Measurements from ENCODE around the gene GABPB2.
"Not testable (repeated sequence)": the region's sequence is repeated elsewhere in the genome, so short reads cannot be mapped to it uniquely, and the experiment has no call there.

Gene GABPB2

GRCh38 chr1:151060007-151060656 is 10.4 kb upstream of the GABPB2 start, which contains the start of gene MLLT11:
Gene MLLT11 (plus strand): TSS chr1:151060397. CDS start chr1:151067225, 6,828 bp downstream.
- DNase-seq (ENCODE audit: low spot score) = peak; percentile 87

DNA sequence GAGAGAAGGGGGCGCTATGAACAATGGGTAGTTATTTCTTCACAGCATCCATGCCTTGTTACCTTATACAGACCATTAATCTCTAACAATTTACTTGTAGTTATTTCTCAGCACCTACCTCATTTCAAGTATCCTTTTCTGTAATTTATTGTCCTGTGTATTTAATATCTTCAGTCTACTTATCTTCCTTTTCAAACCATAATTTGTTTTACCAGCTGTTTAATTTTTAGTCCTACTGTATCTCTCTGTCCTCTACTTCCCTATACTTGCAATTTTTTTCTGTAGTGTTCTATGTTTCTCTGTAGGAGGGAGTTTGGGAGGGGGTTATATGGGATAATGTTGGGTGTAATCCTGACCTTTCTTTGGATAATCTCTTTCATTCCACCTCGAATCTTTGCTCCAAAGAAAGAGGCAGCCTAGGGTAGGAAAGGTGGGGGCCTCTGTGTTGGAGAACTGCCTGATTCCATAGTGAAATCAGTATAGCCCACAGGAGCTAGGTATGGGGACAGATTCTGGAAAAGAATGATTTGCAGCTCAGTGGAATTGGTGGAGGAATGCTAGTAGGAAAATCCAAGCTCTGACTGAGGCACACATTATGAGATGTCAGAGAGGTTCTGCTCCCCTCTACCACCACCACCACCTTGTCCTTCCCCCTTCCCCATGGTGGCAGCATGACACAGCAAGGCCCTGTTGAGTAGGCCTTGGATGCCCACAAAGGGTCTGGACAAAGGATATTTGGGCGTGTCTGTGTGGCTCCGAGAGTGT is 9.7 kb upstream of the GABPB2 start:
- peak; percentile 29 for DNase-seq (ENCODE audit: low spot score)

DNA sequence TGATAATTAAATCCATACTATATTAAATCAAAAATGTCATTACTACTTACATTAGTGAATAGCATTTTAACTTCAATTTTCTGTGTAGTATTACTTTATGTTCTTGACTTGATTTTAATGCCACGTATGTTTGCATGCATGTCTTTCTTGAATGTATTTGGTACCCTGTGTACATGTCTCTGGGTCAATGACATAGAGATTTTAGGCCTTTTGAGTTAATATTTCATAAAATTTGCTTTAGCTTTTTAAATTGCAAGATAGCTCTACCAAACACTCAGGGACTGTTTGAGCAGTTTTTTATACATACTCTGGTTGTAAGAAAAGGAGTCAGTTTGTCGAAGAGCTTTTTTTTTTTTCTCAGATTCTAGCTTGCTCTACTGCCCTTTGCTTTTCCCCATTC is 8.9 kb upstream of the GABPB2 start:
- DNase-seq (ENCODE audit: low spot score) = no peak

DNA sequence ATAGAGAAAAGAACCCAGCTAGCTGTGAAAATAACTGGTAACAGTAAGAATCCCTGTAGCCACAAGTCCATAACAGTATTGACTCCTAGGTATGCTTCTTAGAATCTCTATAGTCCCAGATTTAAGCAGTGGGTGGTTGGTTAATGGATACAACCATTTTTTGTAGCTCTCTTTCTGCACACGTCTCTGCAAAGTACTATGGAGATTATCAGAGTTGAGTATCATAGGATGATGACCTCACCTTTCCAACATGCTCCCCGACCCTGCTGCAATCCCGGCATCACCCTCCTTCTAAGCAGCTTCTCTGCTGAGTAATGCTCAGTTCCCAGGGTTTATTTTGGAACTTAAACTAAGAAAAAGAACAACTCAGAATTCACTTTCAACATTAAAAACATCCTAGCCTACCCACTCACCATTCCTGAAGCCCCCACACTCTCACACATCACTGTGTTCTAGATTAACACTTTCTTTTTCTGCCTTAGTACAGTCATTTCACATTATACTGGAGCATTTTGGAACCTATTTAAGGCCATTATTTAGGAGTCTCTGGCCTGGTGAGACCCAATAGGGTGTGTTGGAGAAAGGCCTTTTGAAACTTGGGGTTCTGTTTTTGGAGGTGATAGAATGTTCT is 7.7 kb upstream of the GABPB2 start:
- no peak for DNase-seq (ENCODE audit: low spot score)

DNA sequence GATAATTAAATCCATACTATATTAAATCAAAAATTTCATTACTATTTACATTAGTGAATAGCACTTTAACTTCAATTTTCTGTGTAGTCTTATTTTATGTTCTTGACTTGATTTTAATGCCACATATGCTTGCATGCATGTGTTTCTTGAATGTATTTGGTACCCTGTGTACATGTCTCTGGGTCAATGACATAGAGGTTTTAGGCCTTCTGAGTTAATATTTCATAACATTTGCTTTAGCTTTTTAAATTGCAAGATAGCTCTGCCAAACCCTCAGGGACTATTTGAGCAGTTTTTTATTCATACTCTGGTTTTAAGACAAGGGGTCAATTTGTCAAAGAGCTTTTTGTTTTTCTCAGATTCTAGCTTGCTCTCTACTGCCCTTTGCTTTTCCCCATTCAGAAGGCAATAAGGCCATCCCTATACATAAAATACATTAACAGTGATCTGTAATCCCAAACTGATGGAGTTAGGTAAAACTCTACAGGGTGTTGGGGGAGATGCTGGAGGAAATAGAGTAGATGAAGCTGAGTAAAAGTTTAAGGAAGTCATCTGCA is 5.4 kb upstream of the GABPB2 start:
- DNase-seq (ENCODE audit: low spot score) = no peak

DNA sequence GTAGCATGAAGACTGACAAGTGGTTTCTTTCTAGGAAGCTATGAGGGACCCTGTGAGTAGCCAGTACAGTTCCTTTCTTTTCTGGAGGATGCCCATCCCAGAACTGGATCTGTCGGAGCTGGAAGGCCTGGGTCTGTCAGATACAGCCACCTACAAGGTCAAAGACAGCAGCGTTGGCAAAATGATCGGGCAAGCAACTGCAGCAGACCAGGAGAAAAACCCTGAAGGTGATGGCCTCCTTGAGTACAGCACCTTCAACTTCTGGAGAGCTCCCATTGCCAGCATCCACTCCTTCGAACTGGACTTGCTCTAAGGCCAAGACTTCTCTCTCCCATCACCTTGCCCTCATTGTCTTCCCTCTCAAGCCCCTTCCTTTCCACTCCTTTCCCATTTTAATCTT is 3.4 kb upstream of the GABPB2 start:
- no peak for DNase-seq (ENCODE audit: low spot score)

DNA sequence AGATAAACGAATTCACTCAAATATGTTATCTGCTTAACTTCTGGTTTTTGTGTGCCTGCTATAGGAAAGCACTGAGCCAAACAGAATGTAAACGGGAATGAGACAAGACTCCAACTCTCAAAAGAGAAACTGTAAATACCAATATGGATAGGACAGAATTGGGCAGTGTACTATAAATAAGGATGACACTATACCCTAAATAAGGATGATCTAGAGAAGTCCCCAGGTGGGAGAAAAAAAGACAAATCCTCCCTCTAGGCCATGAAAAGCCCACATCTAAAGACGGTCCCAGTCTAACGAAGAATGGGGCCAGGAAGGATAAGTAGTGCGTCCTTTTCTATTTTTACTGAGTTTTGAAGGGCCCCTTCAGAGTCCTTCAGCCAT is 1.5 kb upstream of the GABPB2 start:
- no peak for DNase-seq (ENCODE audit: low spot score)

- no peak for DNase-seq (ENCODE audit: low spot score)
These were observed 1.7 kb downstream of the GABPB2 start for GRCh38 chr1:151072224-151072623.

DNA sequence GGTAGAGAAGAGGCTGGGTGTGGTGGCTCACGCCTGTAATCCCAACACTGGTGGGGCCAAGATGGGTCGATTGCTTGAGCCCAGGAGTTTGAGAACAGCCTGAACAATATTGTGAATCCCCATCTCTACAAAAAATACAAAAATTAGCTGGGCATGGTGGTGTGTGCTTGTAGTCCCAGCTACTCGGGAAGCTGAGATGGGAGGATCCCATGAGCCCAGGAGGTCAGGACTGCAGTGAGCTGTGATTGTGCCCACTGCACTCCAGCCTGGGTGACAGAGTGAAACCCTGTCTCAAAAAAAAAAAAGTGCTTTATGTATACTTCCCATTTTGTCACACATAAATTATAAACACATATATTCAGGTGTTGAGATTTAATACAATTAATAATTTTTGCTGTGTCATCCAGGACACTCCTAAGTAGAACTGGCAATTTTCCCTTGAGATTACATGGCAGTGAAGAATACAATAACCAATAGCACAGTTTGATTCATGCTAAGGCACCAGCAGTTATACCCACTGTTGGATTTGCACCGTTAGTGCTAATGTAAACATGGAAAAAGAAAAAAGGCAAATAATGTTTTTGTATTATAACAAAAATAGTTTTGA is 15.5 kb downstream of the GABPB2 start:
- no peak for DNase-seq (ENCODE audit: low spot score)

DNA sequence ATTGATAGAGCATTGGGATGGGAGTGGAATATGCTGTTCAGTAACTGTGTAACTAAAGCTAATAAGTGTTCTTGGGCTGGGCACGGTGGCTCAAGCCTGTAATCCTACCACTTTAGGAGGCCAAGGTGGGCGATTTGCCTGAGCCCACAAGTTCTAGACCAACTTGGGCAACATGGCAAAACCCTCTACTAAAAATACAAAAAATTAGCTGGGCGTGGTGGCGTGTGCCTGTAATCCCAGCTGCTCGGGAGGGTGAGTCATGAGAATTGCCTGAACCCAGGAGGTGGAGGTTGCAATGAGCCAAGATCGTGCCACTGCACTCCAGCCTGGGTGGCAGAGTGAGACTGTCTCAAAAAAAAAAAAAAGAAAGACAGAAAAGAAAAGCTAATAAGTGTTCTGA is 26.9 kb downstream of the GABPB2 start:
- DNase-seq (ENCODE audit: low spot score) = not testable (repeated sequence)

GRCh38 chr1:151098126-151098525 is 27.6 kb downstream of the GABPB2 start:
- DNase-seq (ENCODE audit: low spot score) = no peak

DNA sequence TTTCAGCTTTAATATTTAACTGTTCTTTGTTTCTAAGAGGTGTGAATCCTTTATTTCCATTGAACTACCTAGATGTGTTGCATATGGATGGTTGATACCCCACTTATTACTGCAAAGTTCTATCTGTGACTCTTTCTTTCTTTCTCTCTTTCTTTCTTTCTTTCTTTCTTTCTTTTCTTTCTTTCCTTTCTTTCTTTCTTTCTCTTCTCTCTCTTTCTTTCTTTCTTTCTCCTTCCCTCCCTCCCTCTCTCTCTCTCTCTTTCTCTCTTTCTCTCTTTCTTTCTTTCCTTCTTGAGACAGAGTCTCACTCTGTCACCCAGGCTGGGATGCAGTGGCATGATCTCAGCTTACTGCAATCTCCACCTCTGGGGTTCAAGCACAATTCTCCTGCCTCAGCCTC is 34.1 kb downstream of the GABPB2 start:
- no peak for DNase-seq (ENCODE audit: low spot score)

GRCh38 chr1:151106894-151107293 is 36.3 kb downstream of the GABPB2 start:
- DNase-seq (ENCODE audit: low spot score) = no peak

- no peak for DNase-seq (ENCODE audit: low spot score)
These were observed 37.8 kb downstream of the GABPB2 start for GRCh38 chr1:151108331-151108730.

DNA sequence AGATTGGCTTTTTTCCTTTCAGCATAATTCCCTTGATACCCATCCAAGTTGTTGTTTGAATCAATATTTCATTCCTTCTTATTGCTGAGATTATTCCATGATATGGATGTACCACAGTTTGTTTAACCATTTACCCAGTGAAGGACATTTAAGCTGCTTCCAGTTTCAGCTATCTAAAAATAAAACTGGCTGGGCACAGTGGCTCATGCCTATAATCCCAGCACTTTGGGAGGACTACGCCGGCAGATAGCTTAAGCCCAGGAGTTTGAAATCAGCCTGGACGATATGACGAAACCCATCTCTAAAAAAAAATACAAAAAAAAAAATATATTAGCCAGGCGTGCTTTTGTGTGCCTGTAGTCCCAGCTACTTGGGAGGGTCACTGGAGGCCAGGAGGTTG is 43.3 kb downstream of the GABPB2 start:
- no peak for DNase-seq (ENCODE audit: low spot score)

DNA sequence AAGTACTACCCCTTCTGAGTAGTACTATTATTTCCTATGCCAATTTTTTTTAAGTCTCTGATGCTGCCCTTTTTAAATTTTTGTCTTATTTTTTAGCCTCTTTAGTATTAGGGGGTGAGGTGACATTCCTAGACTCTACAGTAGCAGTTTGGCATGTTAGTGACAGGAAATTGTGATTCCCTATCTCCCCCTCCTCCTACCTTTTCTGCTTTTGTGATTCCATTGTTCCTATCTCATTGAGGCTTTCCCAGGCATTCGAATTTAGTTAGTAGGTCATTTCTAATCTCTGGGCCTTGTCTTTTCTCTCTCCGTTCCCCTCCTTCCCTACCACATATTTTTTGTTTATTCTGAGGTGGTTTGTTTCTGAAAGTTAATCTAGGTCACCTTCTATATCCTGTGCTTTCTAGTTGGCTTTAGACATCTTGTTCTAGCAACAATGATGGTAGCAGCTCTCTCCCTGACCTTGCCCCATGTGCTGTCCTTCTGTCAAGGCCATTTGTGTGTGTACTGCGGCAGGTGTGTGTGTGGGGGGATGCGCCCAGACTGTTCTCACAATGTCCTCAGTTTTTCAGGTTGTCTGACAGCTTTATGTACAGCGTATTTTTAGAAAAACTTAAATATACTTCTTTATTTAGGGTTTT is 54.3 kb downstream of the GABPB2 start:
- DNase-seq (ENCODE audit: low spot score) = no peak

- DNase-seq (ENCODE audit: low spot score) = no peak
These were observed 58.2 kb downstream of the GABPB2 start for GRCh38 chr1:151128800-151129199.

- DNase-seq (ENCODE audit: low spot score) = peak; percentile 91
These were observed 60.5 kb downstream of the GABPB2 start for GRCh38 chr1:151130987-151131586.

GRCh38 chr1:151131701-151132334 is 61.3 kb downstream of the GABPB2 start:
- DNase-seq (ENCODE audit: low spot score) = peak; percentile 9

- no peak for DNase-seq (ENCODE audit: low spot score)
These were observed 61.9 kb downstream of the GABPB2 start for GRCh38 chr1:151132335-151133017.
